Anterior cingulate cortex (tissue), 58 donors: Measurements from ENCODE around the gene F10.

Source experiments
- DNase-seq, 58 donors: peaks; one replicate each; lab custom pipeline; 2025; lab: John Stamatoyannopoulos, UW

F10 gene

GRCh38 chr13:113162783-113163685 lies 40.4 kb downstream of the F10 start:
- DNase-seq = no peak

- no peak for DNase-seq
Observed at GRCh38 chr13:113164492-113164891, 41.9 kb downstream of the F10 start.

GRCh38 chr13:113166266-113166665 lies 43.7 kb downstream of the F10 start:
- no peak for DNase-seq

- no peak for DNase-seq
Observed at GRCh38 chr13:113166681-113167080, 44.1 kb downstream of the F10 start.

- DNase-seq = no peak
Observed at GRCh38 chr13:113167155-113167554, 44.6 kb downstream of the F10 start.

- DNase-seq = no peak
Observed at GRCh38 chr13:113167575-113167974, 45.0 kb downstream of the F10 start.

GRCh38 chr13:113168211-113168610 lies 45.6 kb downstream of the F10 start:
- no peak for DNase-seq

GRCh38 chr13:113169277-113170272 lies 47.0 kb downstream of the F10 start:
- no peak for DNase-seq

- no peak for DNase-seq
Observed at GRCh38 chr13:113170511-113170910, 47.9 kb downstream of the F10 start.

GRCh38 chr13:113171250-113172125 lies 48.9 kb downstream of the F10 start:
- no peak for DNase-seq

GRCh38 chr13:113172419-113172926 lies 49.9 kb downstream of the F10 start:
- DNase-seq = no peak

GRCh38 chr13:113176280-113176679 lies 53.7 kb downstream of the F10 start:
- DNase-seq = no peak

- no peak for DNase-seq
Observed at GRCh38 chr13:113176822-113177221, 54.2 kb downstream of the F10 start.

- DNase-seq = no peak
Observed at GRCh38 chr13:113178070-113178895, 55.7 kb downstream of the F10 start.

GRCh38 chr13:113178896-113179167 lies 56.2 kb downstream of the F10 start:
- DNase-seq = no peak

- peak in 1 of 58 donors; percentile 34 for DNase-seq
Observed at GRCh38 chr13:113179374-113180230, 57.0 kb downstream of the F10 start.

- no peak for DNase-seq
Observed at GRCh38 chr13:113182046-113182445, 59.4 kb downstream of the F10 start.

- DNase-seq = no peak
Observed at GRCh38 chr13:113183450-113184129, 61.0 kb downstream of the F10 start.
